ENCODE measurements around the gene WDR70. TPM values are rescaled to one million over a fixed set of nuclear protein-coding genes. Genes with fewer than 3 reads are reported as not detected.
"Not testable (repeated sequence)": the region's sequence is repeated elsewhere in the genome, so short reads cannot be mapped to it uniquely, and the experiment has no call there.

Gene WDR70
- 29.4 and 35.6 TPM in 2 replicates for total RNA-seq (2014; rRNA removed; shearing (Covaris generic); ENCODE audit: low replicate concordance)

- H3K27ac ChIP-seq (ENCODE audit: low read length); H3K9me2 ChIP-seq (replicated peaks; ENCODE audit: insufficient read depth, low read length): not testable (repeated sequence)
- DNase-seq, result peak; percentile 95
Measured at GRCh38 chr5:37379100-37379628, at the start of gene WDR70. WDR70 (plus strand) TSS chr5:37379318; CDS start chr5:37379368, 50 bp downstream.

DNA sequence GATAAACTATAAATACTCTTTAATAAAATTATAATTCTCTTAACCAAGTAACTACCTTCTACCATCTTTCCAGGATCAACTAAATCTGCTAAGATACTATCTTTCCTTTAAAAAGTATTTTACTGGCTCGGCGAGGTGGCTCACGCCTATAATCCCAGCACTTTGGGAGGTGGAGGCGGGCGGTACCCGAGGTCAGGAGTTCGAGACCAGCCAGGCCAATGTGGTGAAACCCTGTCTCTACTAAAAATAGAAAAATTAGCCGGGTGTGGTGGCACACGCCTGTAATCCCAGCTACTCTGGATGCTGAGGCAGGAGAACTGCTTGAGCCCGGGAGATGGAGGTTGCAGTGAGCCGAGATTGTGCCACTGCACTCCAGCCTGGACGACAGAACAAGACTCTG lies 44.4 kb upstream of the WDR70 start:
- not testable (repeated sequence) for H3K9me2 ChIP-seq (replicated peaks; ENCODE audit: insufficient read depth, low read length); H2AFZ ChIP-seq (ENCODE audit: low read length); H3K9ac ChIP-seq (ENCODE audit: low read length); H3K27me3 ChIP-seq (ENCODE audit: low read length); H3K79me2 ChIP-seq (ENCODE audit: low read length); H3K4me3 ChIP-seq (ENCODE audit: low read length); H3K9me3 ChIP-seq (ENCODE audit: low read length); H4K20me1 ChIP-seq (ENCODE audit: insufficient read depth, low read depth, low read length); H3K27ac ChIP-seq (ENCODE audit: low read length); H3K4me1 ChIP-seq (ENCODE audit: low read length); H3K4me2 ChIP-seq (ENCODE audit: low read depth, low read length, poor library complexity, severe bottlenecking); DNase-seq
- peaks cover 25% of the 10 kb centered on the region; the same call in 1 of the 2 replicates for H3K36me3 ChIP-seq (ENCODE audit: insufficient read depth, low read length)

More at GRCh38 chr5:37379100-37379628, at the start of gene WDR70:
- H3K9me3 ChIP-seq (ENCODE audit: low read length); H3K4me1 ChIP-seq (ENCODE audit: low read length); H4K20me1 ChIP-seq (ENCODE audit: insufficient read depth, low read depth, low read length); H3K36me3 ChIP-seq (ENCODE audit: insufficient read depth, low read length); H3K27me3 ChIP-seq (ENCODE audit: low read length): not testable (repeated sequence)
- Histone ChIP-seq H3K4me3 (ENCODE audit: low read length) (peak within 1 kb of the TSS; percentile 93), H2AFZ (ENCODE audit: low read length) (peak within 1 kb of the TSS; percentile 56; the same call in 1 of the 2 replicates), H3K79me2 (ENCODE audit: low read length) (peaks cover 14% of the 10 kb centered on the region), H3K9ac (ENCODE audit: low read length) (peak within 1 kb of the TSS; percentile 85), H3K4me2 (ENCODE audit: low read depth, low read length, poor library complexity, severe bottlenecking) (peak within 1 kb of the TSS; percentile 88)

DNA sequence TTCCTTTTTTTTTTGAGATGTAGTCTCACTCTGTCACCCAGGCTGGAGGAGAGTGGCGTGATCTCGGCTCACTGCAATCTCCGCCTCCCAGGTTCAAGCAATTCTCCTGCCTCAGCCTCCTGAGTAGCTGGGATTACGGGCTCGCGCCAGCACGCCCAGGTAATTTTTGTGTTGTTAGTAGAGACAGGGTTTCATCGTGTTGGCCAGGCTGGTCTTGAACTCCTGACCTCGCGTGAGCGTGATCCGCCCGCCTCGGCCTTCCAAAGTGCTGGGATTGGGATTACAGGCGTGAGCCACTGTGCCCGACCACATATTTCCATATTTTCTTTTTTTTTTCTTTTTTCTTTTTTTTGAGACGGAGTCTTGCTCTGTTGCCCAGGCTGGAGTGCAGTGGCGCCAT lies 36.4 kb upstream of the WDR70 start:
- peaks cover 14% of the 10 kb centered on the region; the same call in 1 of the 2 replicates for H3K36me3 ChIP-seq (ENCODE audit: insufficient read depth, low read length)
- not testable (repeated sequence) for H2AFZ ChIP-seq (ENCODE audit: low read length); H3K4me2 ChIP-seq (ENCODE audit: low read depth, low read length, poor library complexity, severe bottlenecking); H3K9me3 ChIP-seq (ENCODE audit: low read length); H4K20me1 ChIP-seq (ENCODE audit: insufficient read depth, low read depth, low read length); H3K4me1 ChIP-seq (ENCODE audit: low read length); H3K9me2 ChIP-seq (replicated peaks; ENCODE audit: insufficient read depth, low read length); H3K4me3 ChIP-seq (ENCODE audit: low read length); H3K27me3 ChIP-seq (ENCODE audit: low read length); H3K9ac ChIP-seq (ENCODE audit: low read length); DNase-seq; H3K79me2 ChIP-seq (ENCODE audit: low read length); H3K27ac ChIP-seq (ENCODE audit: low read length)

DNA sequence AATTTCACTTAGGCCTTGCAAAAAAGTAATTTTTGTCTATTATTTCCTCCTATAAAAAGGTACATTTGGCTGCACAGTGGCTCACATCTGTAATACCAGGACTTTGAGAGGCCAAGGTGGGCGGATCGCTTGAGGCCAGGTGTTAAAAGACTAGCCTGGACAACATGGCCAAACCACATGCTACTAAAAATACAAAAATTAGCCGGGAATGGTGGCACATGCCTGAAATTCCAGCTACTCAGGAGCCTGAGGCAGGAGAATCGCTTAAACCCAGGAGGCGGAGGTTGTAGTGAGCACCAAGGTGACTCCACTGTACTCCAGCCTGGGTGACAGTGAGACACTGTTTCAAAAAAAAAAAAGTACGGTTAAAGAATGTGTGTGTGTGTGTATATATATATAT lies 24.0 kb upstream of the WDR70 start:
- no peaks in the 10 kb centered on the region for H3K9me2 ChIP-seq (replicated peaks; ENCODE audit: insufficient read depth, low read length)
- H3K4me3 ChIP-seq (ENCODE audit: low read length), result no peak overlapping the region
- no peak overlapping the region for H2AFZ ChIP-seq (ENCODE audit: low read length)
- H3K4me1 ChIP-seq (ENCODE audit: low read length), result no peaks in the 10 kb centered on the region
- H3K36me3 ChIP-seq (ENCODE audit: insufficient read depth, low read length), result peaks cover 29% of the 10 kb centered on the region
- H3K4me2 ChIP-seq (ENCODE audit: low read depth, low read length, poor library complexity, severe bottlenecking), result no peak overlapping the region
- H3K27ac ChIP-seq (ENCODE audit: low read length), result no peak overlapping the region
- peaks cover 23% of the 10 kb centered on the region for H3K79me2 ChIP-seq (ENCODE audit: low read length)
- H3K9me3 ChIP-seq (ENCODE audit: low read length), result no peaks in the 10 kb centered on the region
- H3K27me3 ChIP-seq (ENCODE audit: low read length), result no peaks in the 10 kb centered on the region
- no peak overlapping the region for H3K9ac ChIP-seq (ENCODE audit: low read length)
- no peak for DNase-seq
- H4K20me1 ChIP-seq (ENCODE audit: insufficient read depth, low read depth, low read length), result no peaks in the 10 kb centered on the region

- Histone ChIP-seq H3K4me1 (ENCODE audit: low read length) (peaks cover 23% of the 10 kb centered on the region), H3K9me3 (ENCODE audit: low read length) (no peaks in the 10 kb centered on the region), H3K9ac (ENCODE audit: low read length) (peak overlapping the region; percentile 90), H3K79me2 (ENCODE audit: low read length) (peaks cover 52% of the 10 kb centered on the region), H3K27me3 (ENCODE audit: low read length) (no peaks in the 10 kb centered on the region), H2AFZ (ENCODE audit: low read length) (peak overlapping the region; percentile 46; the same call in 1 of the 2 replicates), H3K36me3 (ENCODE audit: insufficient read depth, low read length) (peaks cover 5% of the 10 kb centered on the region; the same call in 1 of the 2 replicates), H3K4me3 (ENCODE audit: low read length) (peak overlapping the region; percentile 97), H3K9me2 (replicated peaks; ENCODE audit: insufficient read depth, low read length) (no peaks in the 10 kb centered on the region; the same call in 1 of the 2 replicates), H4K20me1 (ENCODE audit: insufficient read depth, low read depth, low read length) (peaks cover 14% of the 10 kb centered on the region; the same call in 1 of the 2 replicates), H3K27ac (ENCODE audit: low read length) (no peak overlapping the region; the same call in 1 of the 2 replicates), H3K4me2 (ENCODE audit: low read depth, low read length, poor library complexity, severe bottlenecking) (peak overlapping the region; percentile 75)
- DNase-seq, result no peak
Measured at GRCh38 chr5:37370550-37370863, 8.6 kb upstream of the WDR70 start.

- Histone ChIP-seq H2AFZ (ENCODE audit: low read length) (peak within 1 kb of the TSS; percentile 64; the same call in 1 of the 2 replicates), H3K27me3 (ENCODE audit: low read length) (no peaks in the 10 kb centered on the region), H3K36me3 (ENCODE audit: insufficient read depth, low read length) (peaks cover 5% of the 10 kb centered on the region; the same call in 1 of the 2 replicates), H3K4me1 (ENCODE audit: low read length) (peaks cover 23% of the 10 kb centered on the region), H3K27ac (ENCODE audit: low read length) (no peak within 1 kb of the TSS; the same call in 1 of the 2 replicates), H3K79me2 (ENCODE audit: low read length) (peaks cover 48% of the 10 kb centered on the region), H3K9me3 (ENCODE audit: low read length) (no peaks in the 10 kb centered on the region), H4K20me1 (ENCODE audit: insufficient read depth, low read depth, low read length) (peaks cover 14% of the 10 kb centered on the region; the same call in 1 of the 2 replicates), H3K9me2 (replicated peaks; ENCODE audit: insufficient read depth, low read length) (no peaks in the 10 kb centered on the region; the same call in 1 of the 2 replicates), H3K4me3 (ENCODE audit: low read length) (peak within 1 kb of the TSS; percentile 97), H3K4me2 (ENCODE audit: low read depth, low read length, poor library complexity, severe bottlenecking) (peak within 1 kb of the TSS; percentile 75), H3K9ac (ENCODE audit: low read length) (peak within 1 kb of the TSS; percentile 90)
- DNase-seq, result peak; percentile 97
Measured at GRCh38 chr5:37370864-37371726, 8.0 kb upstream of the WDR70 start, which contains the start of gene NUP155. NUP155 (minus strand) TSS chr5:37371106; CDS start chr5:37370977, 129 bp downstream.

DNA sequence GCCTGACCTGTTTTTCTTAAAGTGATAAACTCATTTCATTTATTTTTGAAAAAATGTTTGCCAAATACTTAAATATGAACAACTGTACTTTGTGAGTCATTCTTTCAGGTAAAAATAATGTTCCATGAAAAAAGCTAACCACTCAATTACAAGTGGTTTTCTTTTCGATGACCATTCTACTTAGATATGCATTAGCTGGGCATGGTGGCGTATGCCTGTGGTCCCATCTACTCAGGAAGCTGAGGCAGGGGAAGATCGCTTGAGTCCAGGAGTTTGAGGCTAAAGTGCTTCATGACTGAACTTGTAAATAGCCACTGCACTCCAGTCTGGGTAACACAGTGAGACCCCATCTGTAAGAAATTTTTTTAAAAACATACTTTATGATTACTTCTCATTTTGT lies 4.0 kb upstream of the WDR70 start:
- H3K4me2 ChIP-seq (ENCODE audit: low read depth, low read length, poor library complexity, severe bottlenecking), result no peak overlapping the region
- no peak for DNase-seq
- H3K4me3 ChIP-seq (ENCODE audit: low read length), result no peak overlapping the region
- no peaks in the 10 kb centered on the region for H3K9me3 ChIP-seq (ENCODE audit: low read length)
- H3K27me3 ChIP-seq (ENCODE audit: low read length), result no peaks in the 10 kb centered on the region
- peak overlapping the region; percentile 86; the same call in 1 of the 2 replicates for H2AFZ ChIP-seq (ENCODE audit: low read length)
- H3K9ac ChIP-seq (ENCODE audit: low read length), result no peak overlapping the region
- peaks cover 18% of the 10 kb centered on the region for H3K79me2 ChIP-seq (ENCODE audit: low read length)
- H3K27ac ChIP-seq (ENCODE audit: low read length), result no peak overlapping the region
- no peaks in the 10 kb centered on the region; the same call in 1 of the 2 replicates for H3K9me2 ChIP-seq (replicated peaks; ENCODE audit: insufficient read depth, low read length)
- no peaks in the 10 kb centered on the region for H3K36me3 ChIP-seq (ENCODE audit: insufficient read depth, low read length)
- H4K20me1 ChIP-seq (ENCODE audit: insufficient read depth, low read depth, low read length), result no peaks in the 10 kb centered on the region; the same call in 1 of the 2 replicates
- H3K4me1 ChIP-seq (ENCODE audit: low read length), result peaks cover 9% of the 10 kb centered on the region

GRCh38 chr5:37378066-37378465 lies 1.1 kb upstream of the WDR70 start:
- not testable (repeated sequence) for H3K27ac ChIP-seq (ENCODE audit: low read length); H3K4me2 ChIP-seq (ENCODE audit: low read depth, low read length, poor library complexity, severe bottlenecking); DNase-seq; H3K36me3 ChIP-seq (ENCODE audit: insufficient read depth, low read length); H3K9me2 ChIP-seq (replicated peaks; ENCODE audit: insufficient read depth, low read length); H3K4me3 ChIP-seq (ENCODE audit: low read length); H3K4me1 ChIP-seq (ENCODE audit: low read length); H3K9me3 ChIP-seq (ENCODE audit: low read length); H3K27me3 ChIP-seq (ENCODE audit: low read length); H3K9ac ChIP-seq (ENCODE audit: low read length); H4K20me1 ChIP-seq (ENCODE audit: insufficient read depth, low read depth, low read length); H2AFZ ChIP-seq (ENCODE audit: low read length)
- H3K79me2 ChIP-seq (ENCODE audit: low read length), result peaks cover 14% of the 10 kb centered on the region

All from Karpas-422 (cell line).